KBM-7 (cell line): ENCODE results near the gene WDR5.

Experiments used
- DNase-seq: peaks from one replicate; pipeline ENCODE4 v3.0.0-alpha.2; 2015
- in situ Hi-C: fragments of 300-500 bp; cut with MboI; formaldehyde crosslinking; loops from 2 replicates; pipeline ENCODE4 v1.14.3; 2020; ENCODE audit warnings: low sequenced_read_pairs, low pct_unique_long_range_greater_than_20kb, mixed read lengths

The WDR5 gene

GRCh38 chr9:134196911-134197310 lies 61.0 kb downstream of the WDR5 start:
- DNase-seq: no peak
- in situ Hi-C loops: no loop called here

- in situ Hi-C loops: no loop called here
- peak; percentile 56 for DNase-seq
Observed at GRCh38 chr9:134198791-134199190, 62.9 kb downstream of the WDR5 start.

- no peak for DNase-seq
- in situ Hi-C loops: no loop called here
Observed at GRCh38 chr9:134200730-134201129, 64.8 kb downstream of the WDR5 start.

- in situ Hi-C loops: no loop called here
- DNase-seq: no peak
Observed at GRCh38 chr9:134203224-134203623, 67.3 kb downstream of the WDR5 start.

DNA sequence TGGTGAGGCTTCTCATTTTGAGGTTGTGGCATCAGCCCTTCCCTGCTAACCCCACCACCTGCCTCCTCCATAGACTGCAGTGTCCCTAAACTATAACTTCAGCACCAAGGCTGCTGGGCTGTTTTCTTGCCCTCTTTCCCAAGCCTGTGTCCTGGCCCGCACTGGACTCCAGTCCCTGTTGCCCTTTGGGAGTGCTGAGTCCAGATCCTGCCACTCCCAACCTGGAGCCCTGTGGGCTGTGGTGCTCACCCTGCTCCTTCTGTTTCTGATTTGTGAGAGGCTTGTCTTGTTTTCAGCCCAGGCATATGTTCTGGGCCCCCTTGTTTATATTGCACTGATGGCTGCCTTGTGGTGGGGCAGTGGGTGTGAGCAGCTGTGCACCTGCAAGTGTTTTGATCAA lies 68.2 kb downstream of the WDR5 start:
- no peak for DNase-seq
- in situ Hi-C loops: no loop called here

GRCh38 chr9:134204991-134205578 lies 69.2 kb downstream of the WDR5 start:
- no peak for DNase-seq
- in situ Hi-C loops: no loop called here

DNA sequence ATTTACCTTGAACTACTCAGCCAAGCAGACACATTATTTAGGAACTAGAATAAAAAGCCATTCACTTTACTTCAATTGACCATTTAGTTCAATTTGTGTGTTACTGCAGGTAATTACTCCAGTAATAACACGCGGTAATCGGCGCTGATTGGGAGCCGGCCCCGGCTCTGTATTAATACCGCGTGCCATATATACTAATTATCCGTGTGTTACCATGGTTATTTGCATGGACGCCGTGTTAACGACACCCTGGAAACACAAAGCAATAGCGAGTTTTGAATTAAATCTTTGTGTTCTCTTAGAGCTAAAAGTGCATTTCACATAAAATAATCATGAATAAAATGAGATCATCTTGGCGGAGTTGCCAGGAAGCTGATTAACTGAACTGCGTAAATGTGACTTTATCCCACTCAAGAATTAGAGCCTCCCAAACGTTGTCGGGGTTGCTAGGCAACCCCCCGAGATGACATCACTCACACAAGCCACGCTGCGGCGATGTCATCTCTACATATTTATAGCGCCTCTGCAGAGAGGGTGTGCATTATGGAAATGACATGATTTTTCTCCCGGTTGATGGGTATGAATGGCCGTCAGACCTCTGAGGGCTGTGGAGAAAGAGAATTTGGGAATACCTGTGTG lies 69.9 kb downstream of the WDR5 start:
- DNase-seq: no peak
- in situ Hi-C loops: no loop called here

DNA sequence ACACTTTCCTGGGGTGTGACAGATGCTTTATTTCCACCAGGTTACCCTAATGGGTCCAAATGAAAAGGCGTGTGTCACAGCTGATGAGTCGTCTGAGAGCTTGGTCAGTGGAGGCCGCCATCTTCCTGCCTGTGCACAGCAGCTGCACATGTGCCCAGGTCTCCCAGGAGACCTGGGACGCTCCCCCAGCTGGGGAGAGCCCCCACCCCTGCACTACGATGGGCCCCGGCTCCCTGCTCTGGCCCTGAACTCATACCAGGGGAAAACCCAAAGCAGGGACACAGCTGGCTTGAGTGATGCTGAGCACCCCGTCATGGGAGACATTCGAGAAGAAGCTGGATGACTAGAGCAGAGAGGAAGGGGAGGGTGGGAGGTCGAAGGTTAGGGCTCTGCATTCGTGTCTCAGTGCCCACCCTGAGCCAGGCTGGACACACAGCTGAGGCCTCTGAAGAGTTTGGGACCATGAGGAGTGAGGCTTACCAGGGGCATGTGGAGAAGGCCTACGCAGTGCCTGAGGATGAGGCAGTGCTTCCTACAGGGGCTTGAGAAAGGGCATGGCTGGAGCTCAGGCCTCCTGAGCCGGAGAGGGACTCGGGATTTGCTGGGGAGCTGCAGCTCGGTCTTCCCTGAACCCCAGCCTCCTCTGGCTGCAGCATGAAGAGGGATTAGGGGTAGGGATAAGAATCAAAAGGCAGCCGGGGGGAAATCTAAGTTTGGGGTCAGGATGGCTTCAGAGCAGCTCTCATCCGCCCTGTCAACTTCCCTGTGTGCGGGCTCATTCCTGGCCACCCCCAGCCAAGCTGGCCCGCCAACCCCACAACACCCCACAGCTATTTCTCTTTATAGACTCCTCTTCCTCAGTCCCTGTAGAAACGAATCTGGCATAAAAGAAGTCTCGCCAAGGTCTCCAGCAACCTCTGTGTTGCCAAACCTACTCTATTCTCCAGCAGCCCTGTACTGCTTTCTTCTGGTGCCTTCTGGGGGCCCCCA lies 70.7 kb downstream of the WDR5 start:
- no peak for DNase-seq
- in situ Hi-C loops: no loop called here

DNA sequence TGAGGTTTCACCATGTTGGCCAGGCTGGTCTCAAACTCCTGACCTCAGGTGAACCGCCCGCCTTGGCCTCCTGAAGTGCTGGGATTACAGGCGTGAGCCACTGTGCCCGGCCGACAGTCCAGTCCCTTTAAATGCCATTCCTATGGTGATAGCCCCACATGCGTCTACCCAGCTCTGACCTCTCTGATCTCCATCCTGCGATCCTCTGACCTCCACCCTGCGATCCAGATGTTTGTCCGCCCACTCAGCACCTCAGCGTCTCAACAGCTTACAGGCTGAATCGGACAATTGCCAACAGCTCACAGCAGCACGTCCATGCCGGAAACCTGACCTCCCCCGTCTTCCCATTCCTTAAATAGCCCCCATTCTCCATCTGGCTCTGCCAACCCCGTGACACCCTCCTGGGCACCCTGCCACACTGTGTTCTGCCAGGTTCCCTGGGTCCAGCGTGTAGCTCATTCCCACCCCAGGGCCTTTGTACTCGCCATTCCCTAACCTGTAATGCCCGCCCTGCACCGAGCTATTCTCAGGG lies 72.5 kb downstream of the WDR5 start:
- in situ Hi-C loops: no loop called here
- no peak for DNase-seq

DNA sequence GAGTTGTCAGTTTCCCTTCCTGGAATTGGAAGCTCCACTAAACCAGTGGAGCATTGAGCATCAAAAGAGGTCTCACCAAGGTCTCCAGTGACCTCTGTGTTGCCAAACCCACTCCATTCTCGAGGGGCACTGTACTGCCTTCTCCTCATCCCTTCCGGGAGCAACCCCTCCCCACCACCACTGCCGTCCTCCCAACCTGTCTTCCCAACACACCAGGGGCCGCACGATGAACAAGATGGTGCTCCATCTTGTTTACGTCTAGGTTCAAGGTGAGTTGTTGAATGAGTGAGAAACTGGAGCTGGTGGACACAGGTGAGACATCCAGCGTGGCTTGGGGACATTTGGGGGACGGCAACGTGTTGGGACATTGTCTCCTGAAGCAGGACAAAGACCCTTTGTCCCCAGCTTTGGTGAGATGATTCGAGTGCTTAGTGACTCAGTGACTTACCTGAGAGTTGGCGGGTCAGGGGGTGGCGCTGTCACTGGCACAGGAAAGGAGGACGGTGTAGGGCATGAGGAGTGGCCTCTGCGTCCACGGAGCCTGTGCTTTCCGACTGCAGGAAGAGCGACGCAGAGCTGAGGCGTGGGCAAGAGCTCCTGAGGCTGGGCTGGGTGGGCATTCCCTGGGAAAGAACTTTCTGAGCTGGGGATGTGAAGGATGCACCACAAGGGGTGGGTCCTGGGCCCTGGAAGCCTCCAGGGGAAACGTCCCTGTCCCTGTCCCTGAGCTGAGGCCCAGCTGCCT lies 73.3 kb downstream of the WDR5 start:
- in situ Hi-C loops: no loop called here
- no peak for DNase-seq
